Measurements from ENCODE around the gene MAP2K3. TPM values are rescaled to one million over a fixed set of nuclear protein-coding genes. Genes with fewer than 3 reads are reported as not detected.

The MAP2K3 gene
- total RNA-seq, 4 donors from 2014 or later, result 17.5 to 39.0 (median 21.6) TPM

- H3K27ac ChIP-seq, result no peak overlapping the region
- TF ChIP-seq POLR2A (IDR thresholded peaks at IDR 0.05), result no peak
- TF ChIP-seq CTCF (IDR thresholded peaks at IDR 0.05), result no peak
- TF ChIP-seq EP300 (IDR thresholded peaks at IDR 0.05), result no peak
Observed at GRCh38 chr17:21296097-21297025, 11.8 kb downstream of the MAP2K3 start.

GRCh38 chr17:21297026-21297520 lies 12.6 kb downstream of the MAP2K3 start:
- Histone ChIP-seq H3K9me3 (no peaks in the 10 kb centered on the region), H3K27ac (no peak overlapping the region), H3K27me3 (no peaks in the 10 kb centered on the region), H3K4me1 (peaks cover 0 to 25% (median 0%) of the 10 kb centered on the region in 4 donors), H3K4me3 (no peak overlapping the region), H3K36me3 (peaks cover 0 to 44% (median 21%) of the 10 kb centered on the region in 3 donors)
- WGBS, 2 donors, result 75 to 76% methylated on average over 10 of the region's 10 CpGs
- no peak for DNase-seq (ENCODE audit: low spot score in 2 of 2)
- TF ChIP-seq CTCF (IDR thresholded peaks at IDR 0.05), result no peak
- no peak for TF ChIP-seq POLR2A (IDR thresholded peaks at IDR 0.05)
- no peak for TF ChIP-seq EP300 (IDR thresholded peaks at IDR 0.05)

More at GRCh38 chr17:21296097-21297025, 11.8 kb downstream of the MAP2K3 start:
- Histone ChIP-seq H3K36me3 (peaks cover 0 to 37% (median 18%) of the 10 kb centered on the region in 3 donors), H3K9me3 (no peaks in the 10 kb centered on the region), H3K4me3 (no peak overlapping the region), H3K4me1 (peaks cover 0 to 32% (median 0%) of the 10 kb centered on the region in 4 donors), H3K27me3 (no peaks in the 10 kb centered on the region)
- WGBS, 2 donors, result 71% methylated on average over 22 of the region's 22 CpGs
- no peak for DNase-seq (ENCODE audit: low spot score in 2 of 2)

DNA sequence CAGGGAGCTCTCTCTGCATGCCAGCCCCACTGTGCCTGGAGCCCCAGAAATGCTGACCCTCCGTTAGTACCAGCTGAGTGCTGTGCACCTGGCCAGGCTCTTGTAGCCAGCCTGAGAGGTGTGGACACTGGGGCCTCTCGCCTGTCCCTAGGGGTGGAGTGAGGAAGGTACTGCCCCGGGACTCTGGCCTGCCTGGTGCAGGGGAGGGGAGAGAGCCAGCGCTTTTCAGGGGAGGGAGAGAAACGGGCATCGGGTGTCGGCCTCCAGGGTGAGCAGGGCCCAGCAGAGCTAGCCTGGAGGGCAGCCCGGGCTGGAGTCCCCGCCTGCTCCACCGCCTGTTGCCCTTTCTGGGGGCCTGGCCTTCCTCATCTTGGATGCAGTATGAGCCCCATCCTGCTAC lies 13.1 kb downstream of the MAP2K3 start:
- H3K4me3 ChIP-seq, result no peak overlapping the region
- peaks cover 0 to 46% (median 27%) of the 10 kb centered on the region in 3 donors for H3K36me3 ChIP-seq
- 62 to 72% methylated on average over 10 of the region's 10 CpGs for WGBS, 2 donors

GRCh38 chr17:21298056-21298982 lies 13.8 kb downstream of the MAP2K3 start:
- DNase-seq (ENCODE audit: low spot score in 2 of 2), result no peak
- Histone ChIP-seq H3K27me3 (no peaks in the 10 kb centered on the region), H3K9me3 (no peaks in the 10 kb centered on the region), H3K36me3 (peaks cover 0 to 53% (median 28%) of the 10 kb centered on the region in 3 donors), H3K27ac (no peak overlapping the region), H3K4me3 (no peak overlapping the region), H3K4me1 (peaks cover 0 to 25% (median 0%) of the 10 kb centered on the region in 4 donors)
- TF ChIP-seq EP300 (IDR thresholded peaks at IDR 0.05) (no peak), POLR2A (IDR thresholded peaks at IDR 0.05) (no peak), CTCF (IDR thresholded peaks at IDR 0.05) (no peak)
- WGBS, 2 donors, result 77 to 82% methylated on average over 22 of the region's 22 CpGs

More for the DNA sequence above, 13.1 kb downstream of the MAP2K3 start:
- H3K4me1 ChIP-seq, result peaks cover 0 to 25% (median 0%) of the 10 kb centered on the region in 4 donors
- TF ChIP-seq POLR2A (IDR thresholded peaks at IDR 0.05), result no peak
- no peak for TF ChIP-seq EP300 (IDR thresholded peaks at IDR 0.05)
- TF ChIP-seq CTCF (IDR thresholded peaks at IDR 0.05), result no peak
- no peaks in the 10 kb centered on the region for H3K9me3 ChIP-seq
- H3K27me3 ChIP-seq, result no peaks in the 10 kb centered on the region
- no peak for DNase-seq (ENCODE audit: low spot score in 2 of 2)
- H3K27ac ChIP-seq, result no peak overlapping the region

Measured in tibial nerve (tissue), 4 donors.